PC-9 (cell line): ENCODE measurements around the gene THEMIS. TPM values are rescaled to one million over a fixed set of nuclear protein-coding genes. Genes with fewer than 3 reads are reported as not detected.

ENCODE experiments used
- BruUV-seq: library from RNA; stranded (reverse); fragments of 400-500 nt; replicated peaks from 2 replicates; lab custom pipeline; 2021; lab: Mats Ljungman, UMichigan
- CTCF ChIA-PET: fragments of 300-600 bp; sonication (Branson Sonifier 250); formaldehyde crosslinking; loops from one replicate; lab custom pipeline; 2022; ENCODE audit warnings: antibody characterized with exemption; lab: Charles Lee
- POLR2A ChIA-PET: fragments of 300-600 bp; sonication (Branson Sonifier 250); formaldehyde crosslinking; loops from one replicate; lab custom pipeline; 2022; ENCODE audit warnings: antibody characterized with exemption; ENCODE audit not compliant: unreplicated experiment; lab: Charles Lee
- DNase-seq, 2 experiments: peaks; one replicate each; pipeline versions ENCODE4 v3.0.0 to v3.0.0-alpha.2; 2015 to 2022; ENCODE audit warnings: mixed read lengths in 1 of 2
- H2AFZ ChIP-seq: fragments of 200-600 bp; sonication (generic); 2 replicates; pipeline ENCODE4 v1.8.1; 2017; ENCODE audit warnings: antibody characterized with exemption
- H3F3A ChIP-seq: fragments of 200-600 bp; sonication (generic); 2 replicates; pipeline ENCODE4 v1.8.1; 2017; ENCODE audit warnings: antibody characterized with exemption, mild to moderate bottlenecking, low read depth; ENCODE audit not compliant: insufficient read depth
- H3K27ac ChIP-seq: fragments of 200-600 bp; sonication (generic); 2 replicates; pipeline ENCODE4 v1.6.1; 2016; ENCODE audit warnings: mixed run types
- H3K27me3 ChIP-seq: fragments of 200-600 bp; sonication (generic); 2 replicates; pipeline ENCODE4 v1.6.1; 2016; ENCODE audit warnings: low read depth, mixed run types; ENCODE audit not compliant: insufficient read depth
- H3K36me3 ChIP-seq: fragments of 200-600 bp; sonication (generic); 2 replicates; pipeline ENCODE4 v1.6.1; 2016; ENCODE audit warnings: low read depth, mixed run types
- H3K4me1 ChIP-seq: fragments of 200-600 bp; sonication (generic); replicated peaks from 2 replicates; pipeline ENCODE4 v1.6.1; 2016; ENCODE audit warnings: mixed run types; ENCODE audit not compliant: insufficient read depth
- H3K4me2 ChIP-seq: fragments of 200-600 bp; sonication (generic); 2 replicates; pipeline ENCODE4 v1.6.1; 2017; ENCODE audit warnings: mixed run types
- H3K4me3 ChIP-seq: fragments of 200-600 bp; sonication (generic); 2 replicates; pipeline ENCODE4 v1.6.1; 2016; ENCODE audit warnings: mixed run types
- H3K79me2 ChIP-seq: fragments of 200-600 bp; sonication (generic); 2 replicates; pipeline ENCODE4 v1.6.1; 2017; ENCODE audit warnings: low read depth, mixed run types
- H3K9me2 ChIP-seq: fragments of 200-600 bp; sonication (generic); 2 replicates; pipeline ENCODE4 v1.8.1; 2017; ENCODE audit warnings: mild to moderate bottlenecking; ENCODE audit not compliant: insufficient read depth
- H3K9me3 ChIP-seq: fragments of 200-600 bp; sonication (generic); 2 replicates; pipeline ENCODE4 v1.8.1; 2016; ENCODE audit warnings: low read depth; ENCODE audit not compliant: insufficient read depth
- H4K20me1 ChIP-seq: fragments of 200-600 bp; sonication (generic); 2 replicates; pipeline ENCODE4 v1.8.1; 2017; ENCODE audit not compliant: insufficient read depth
- EZH2 ChIP-seq: fragments of 200-600 bp; sonication (generic); IDR thresholded peaks from 2 replicates; pipeline ENCODE4 v1.8.0; 2017; ENCODE audit warnings: antibody characterized with exemption, low read depth
- intact Hi-C: fragments of 100-400 bp; cut with micrococcal nuclease; formaldehyde crosslinking; loops from one replicate; pipeline ENCODE4 v1.10.0; 2022; ENCODE audit not compliant: unreplicated experiment
- total RNA-seq: library from RNA; stranded (reverse); gene quantifications from 2 replicates; pipeline ENCODE4 v1.2.3, GENCODE V29; 2021
- TF ChIP-seq, protein P1 (sequence below): fragments of 200-600 bp; sonication (generic); conservative IDR thresholded peaks from 2 replicates; pipeline ENCODE4 v1.6.1; 2017; ENCODE audit warnings: mixed run types, antibody characterized with exemption, mild to moderate bottlenecking, moderate library complexity

THEMIS gene
- total RNA-seq, 1 experiment from 2014 or later, result not detected

DNA sequence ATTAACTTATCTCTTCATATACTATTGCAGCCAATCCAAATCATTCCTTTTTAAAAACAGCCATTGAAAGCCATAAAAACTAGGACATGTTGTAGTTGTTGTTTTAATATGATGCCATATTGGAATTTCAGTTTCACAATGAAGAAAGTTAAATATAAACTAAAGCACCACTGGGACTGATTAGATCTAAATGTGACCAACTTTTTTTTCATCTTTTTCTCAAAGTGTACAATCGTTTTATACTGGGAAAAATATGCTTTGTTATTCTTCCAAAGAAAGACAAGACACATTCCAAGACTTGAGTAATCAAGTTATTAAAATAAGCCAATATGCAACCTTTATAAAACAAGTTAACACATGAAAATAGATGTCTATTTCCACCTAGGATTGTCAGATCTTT lies 68.5 kb downstream of the THEMIS start:
- intact Hi-C loops, result no loop called here
- CTCF ChIA-PET, result no interaction called here
- POLR2A ChIA-PET, result no interaction called here

DNA sequence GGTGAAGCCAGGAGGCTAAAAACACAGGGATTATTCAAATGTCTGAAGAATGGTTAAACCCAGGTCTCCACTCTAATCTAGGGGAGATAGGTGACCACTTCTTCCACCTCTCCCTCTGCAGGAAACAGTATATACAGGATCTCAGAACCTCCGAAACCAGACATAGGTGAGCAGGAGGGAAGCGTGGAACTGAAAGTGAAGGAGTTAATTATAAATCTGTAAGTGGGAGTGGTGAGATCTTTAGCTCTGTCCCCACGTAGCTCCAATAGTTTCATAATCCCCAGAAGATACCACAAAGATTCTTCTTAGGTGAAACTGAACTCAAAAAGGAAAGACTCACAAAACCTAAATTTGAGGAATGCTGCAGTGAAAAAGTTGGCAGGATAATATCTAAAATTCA lies 76.8 kb downstream of the THEMIS start:
- H3K9me3 ChIP-seq, result no peaks in the 10 kb centered on the region; the same call in 1 of the 2 replicates
- no peak for DNase-seq
- no peak overlapping the region for H3K4me3 ChIP-seq
- H3K27me3 ChIP-seq, result no peaks in the 10 kb centered on the region
- H3K36me3 ChIP-seq, result no peaks in the 10 kb centered on the region
- H2AFZ ChIP-seq, result peak overlapping the region; percentile 67
- no peak overlapping the region for H3K27ac ChIP-seq
- no peaks in the 10 kb centered on the region for H3F3A ChIP-seq
- H3K79me2 ChIP-seq, result no peaks in the 10 kb centered on the region
- no peak for TF ChIP-seq EZH2
- TF ChIP-seq, protein P1, sequence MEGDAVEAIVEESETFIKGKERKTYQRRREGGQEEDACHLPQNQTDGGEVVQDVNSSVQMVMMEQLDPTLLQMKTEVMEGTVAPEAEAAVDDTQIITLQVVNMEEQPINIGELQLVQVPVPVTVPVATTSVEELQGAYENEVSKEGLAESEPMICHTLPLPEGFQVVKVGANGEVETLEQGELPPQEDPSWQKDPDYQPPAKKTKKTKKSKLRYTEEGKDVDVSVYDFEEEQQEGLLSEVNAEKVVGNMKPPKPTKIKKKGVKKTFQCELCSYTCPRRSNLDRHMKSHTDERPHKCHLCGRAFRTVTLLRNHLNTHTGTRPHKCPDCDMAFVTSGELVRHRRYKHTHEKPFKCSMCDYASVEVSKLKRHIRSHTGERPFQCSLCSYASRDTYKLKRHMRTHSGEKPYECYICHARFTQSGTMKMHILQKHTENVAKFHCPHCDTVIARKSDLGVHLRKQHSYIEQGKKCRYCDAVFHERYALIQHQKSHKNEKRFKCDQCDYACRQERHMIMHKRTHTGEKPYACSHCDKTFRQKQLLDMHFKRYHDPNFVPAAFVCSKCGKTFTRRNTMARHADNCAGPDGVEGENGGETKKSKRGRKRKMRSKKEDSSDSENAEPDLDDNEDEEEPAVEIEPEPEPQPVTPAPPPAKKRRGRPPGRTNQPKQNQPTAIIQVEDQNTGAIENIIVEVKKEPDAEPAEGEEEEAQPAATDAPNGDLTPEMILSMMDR, result no peak
- CTCF ChIA-PET, result no interaction called here
- intact Hi-C loops, result no loop called here
- peaks cover 10% of the 10 kb centered on the region; the same call in 1 of the 2 replicates for H3K9me2 ChIP-seq
- no peak overlapping the region for H3K4me2 ChIP-seq
- no peaks in the 10 kb centered on the region for H3K4me1 ChIP-seq
- POLR2A ChIA-PET, result no interaction called here
- no peaks in the 10 kb centered on the region for H4K20me1 ChIP-seq
- no TSS peak for BruUV-seq

More for the DNA sequence above, 68.5 kb downstream of the THEMIS start:
- no peak overlapping the region for H3K4me3 ChIP-seq
- no peak for TF ChIP-seq EZH2
- no peaks in the 10 kb centered on the region for H4K20me1 ChIP-seq
- no TSS peak for BruUV-seq
- H3K36me3 ChIP-seq, result no peaks in the 10 kb centered on the region
- DNase-seq, result no peak
- H3F3A ChIP-seq, result no peaks in the 10 kb centered on the region
- no peaks in the 10 kb centered on the region for H3K9me3 ChIP-seq
- no peak overlapping the region for H2AFZ ChIP-seq
- no peaks in the 10 kb centered on the region for H3K79me2 ChIP-seq
- no peaks in the 10 kb centered on the region for H3K9me2 ChIP-seq
- H3K27ac ChIP-seq, result no peak overlapping the region
- no peaks in the 10 kb centered on the region for H3K27me3 ChIP-seq
- H3K4me1 ChIP-seq, result no peaks in the 10 kb centered on the region
- no peak overlapping the region for H3K4me2 ChIP-seq

DNA sequence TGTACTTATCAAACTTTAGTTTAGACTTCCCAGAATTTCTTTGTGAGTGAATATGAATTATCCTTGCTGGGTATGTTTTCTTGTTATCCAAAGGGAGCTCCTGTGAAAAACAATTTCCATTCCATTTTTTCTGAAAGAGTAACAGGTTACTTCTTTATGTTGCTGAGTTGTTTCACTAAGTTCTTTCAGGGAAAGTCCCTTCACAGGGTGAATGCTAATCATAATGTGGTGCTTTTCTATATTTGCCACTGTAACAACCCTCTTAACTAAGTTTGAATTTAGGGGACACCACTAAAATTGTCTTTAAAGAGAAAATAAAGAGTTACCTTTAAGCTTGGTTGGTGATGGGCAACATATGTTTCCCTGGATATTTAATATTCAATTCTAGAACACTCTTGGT lies 79.4 kb downstream of the THEMIS start:
- no peak overlapping the region for H3K27ac ChIP-seq
- intact Hi-C loops, result no loop called here
- TF ChIP-seq, protein P1, result no peak
- no peak for TF ChIP-seq EZH2
- ChIA-PET POLR2A (no interaction called here), CTCF (no interaction called here)
- H4K20me1 ChIP-seq, result no peaks in the 10 kb centered on the region
- H3K79me2 ChIP-seq, result no peaks in the 10 kb centered on the region
- 0 out of 2 replicates have a peak overlapping the region, but pooled peaks have one; percentile 42 for H2AFZ ChIP-seq
- H3F3A ChIP-seq, result no peaks in the 10 kb centered on the region
- H3K4me2 ChIP-seq, result no peak overlapping the region
- no peaks in the 10 kb centered on the region for H3K36me3 ChIP-seq
- peak in 1 of 2 experiments; percentile 12 for DNase-seq
- no peaks in the 10 kb centered on the region for H3K27me3 ChIP-seq
- no peaks in the 10 kb centered on the region for H3K4me1 ChIP-seq
- no peak overlapping the region for H3K4me3 ChIP-seq
- no TSS peak for BruUV-seq
- no peaks in the 10 kb centered on the region; the same call in 1 of the 2 replicates for H3K9me3 ChIP-seq
- peaks cover 10% of the 10 kb centered on the region; the same call in 1 of the 2 replicates for H3K9me2 ChIP-seq

DNA sequence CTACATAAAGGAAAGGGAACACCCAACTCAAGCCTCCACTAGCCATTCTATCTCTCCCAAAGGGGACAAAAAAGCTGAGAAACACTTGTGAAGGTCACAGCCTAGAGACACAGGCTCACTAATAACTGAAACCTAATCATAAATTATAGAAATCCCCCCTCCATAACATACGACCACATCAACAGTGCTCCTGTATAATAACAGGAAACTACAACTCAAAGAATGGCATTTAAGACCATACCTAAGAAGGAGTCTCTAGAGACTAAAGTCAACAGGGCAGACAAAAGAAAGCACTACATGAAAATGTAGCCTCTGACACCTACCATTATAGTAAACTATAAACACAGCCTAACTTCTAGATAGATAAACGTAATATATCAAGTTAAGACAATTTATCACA lies 82.7 kb downstream of the THEMIS start:
- ChIA-PET CTCF (no interaction called here), POLR2A (no interaction called here)
- Histone ChIP-seq H3K4me2 (no peak overlapping the region), H3K27ac (no peak overlapping the region), H3K4me3 (no peak overlapping the region), H3K9me2 (peaks cover 3% of the 10 kb centered on the region; the same call in 1 of the 2 replicates), H3K9me3 (no peaks in the 10 kb centered on the region), H3K4me1 (no peaks in the 10 kb centered on the region), H3K36me3 (no peaks in the 10 kb centered on the region), H3F3A (no peaks in the 10 kb centered on the region), H4K20me1 (no peaks in the 10 kb centered on the region), H3K27me3 (no peaks in the 10 kb centered on the region), H3K79me2 (no peaks in the 10 kb centered on the region), H2AFZ (no peak overlapping the region)
- TF ChIP-seq, protein P1, result no peak
- TF ChIP-seq EZH2, result no peak
- intact Hi-C loops, result no loop called here
- BruUV-seq, result no TSS peak
- DNase-seq, result no peak
